Measurements from ENCODE around the gene S100Z. TPM values are rescaled to one million over a fixed set of nuclear protein-coding genes. Genes with fewer than 3 reads are reported as not detected.

S100Z gene
- not detected in 2 replicates for total RNA-seq

DNA sequence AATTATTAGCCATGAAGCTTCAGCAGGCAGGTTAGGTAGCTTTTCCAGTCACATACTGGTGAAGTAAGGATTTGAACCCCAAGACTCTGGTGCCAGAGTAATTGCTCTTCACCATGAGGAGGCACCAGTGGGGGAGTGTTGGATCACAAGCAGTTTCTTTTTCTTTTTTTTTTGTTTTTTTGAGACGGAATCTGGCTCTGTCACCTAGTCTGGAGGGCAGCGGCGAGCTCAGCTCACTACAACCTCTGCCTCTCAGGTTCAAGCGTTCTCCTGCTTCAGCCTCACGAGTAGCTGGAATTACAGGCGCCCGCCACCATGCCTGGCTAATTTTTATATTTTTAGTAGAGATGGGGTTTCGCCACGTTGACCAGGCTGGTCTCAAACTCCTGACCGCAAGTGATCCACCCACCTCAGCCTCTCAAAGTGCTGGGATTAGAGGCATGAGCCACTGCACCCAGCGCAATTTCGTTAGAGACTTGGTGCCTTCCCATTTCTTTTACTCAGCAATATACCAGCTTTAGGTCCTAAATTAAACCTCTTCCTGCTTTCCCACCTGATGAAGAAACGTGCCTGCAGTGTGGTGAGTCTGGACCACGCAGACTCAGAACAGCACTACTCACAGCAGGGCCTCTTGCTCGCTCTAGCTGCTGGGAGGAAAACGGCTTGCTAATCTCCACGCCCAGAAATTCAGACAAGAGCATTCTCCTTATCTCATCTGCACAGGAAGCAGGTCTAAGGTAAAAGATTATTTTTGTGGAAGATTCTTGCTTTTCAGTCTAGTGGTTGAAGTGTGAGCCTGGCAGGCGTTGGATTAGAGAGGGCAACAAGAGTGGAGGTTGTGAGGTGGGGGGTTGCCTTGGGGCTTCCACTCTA lies at the start of gene S100Z:
Gene S100Z, plus strand, starts transcription at position 596 of the 873 bp plus-strand sequence. CDS start 25,346 bp downstream, outside the sequence.
- TF ChIP-seq, protein P1, sequence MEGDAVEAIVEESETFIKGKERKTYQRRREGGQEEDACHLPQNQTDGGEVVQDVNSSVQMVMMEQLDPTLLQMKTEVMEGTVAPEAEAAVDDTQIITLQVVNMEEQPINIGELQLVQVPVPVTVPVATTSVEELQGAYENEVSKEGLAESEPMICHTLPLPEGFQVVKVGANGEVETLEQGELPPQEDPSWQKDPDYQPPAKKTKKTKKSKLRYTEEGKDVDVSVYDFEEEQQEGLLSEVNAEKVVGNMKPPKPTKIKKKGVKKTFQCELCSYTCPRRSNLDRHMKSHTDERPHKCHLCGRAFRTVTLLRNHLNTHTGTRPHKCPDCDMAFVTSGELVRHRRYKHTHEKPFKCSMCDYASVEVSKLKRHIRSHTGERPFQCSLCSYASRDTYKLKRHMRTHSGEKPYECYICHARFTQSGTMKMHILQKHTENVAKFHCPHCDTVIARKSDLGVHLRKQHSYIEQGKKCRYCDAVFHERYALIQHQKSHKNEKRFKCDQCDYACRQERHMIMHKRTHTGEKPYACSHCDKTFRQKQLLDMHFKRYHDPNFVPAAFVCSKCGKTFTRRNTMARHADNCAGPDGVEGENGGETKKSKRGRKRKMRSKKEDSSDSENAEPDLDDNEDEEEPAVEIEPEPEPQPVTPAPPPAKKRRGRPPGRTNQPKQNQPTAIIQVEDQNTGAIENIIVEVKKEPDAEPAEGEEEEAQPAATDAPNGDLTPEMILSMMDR (IDR thresholded peaks at IDR 0.05; ENCODE audit: insufficient read depth, low read length, poor library complexity, severe bottlenecking), result no peak
- DNase-seq (ENCODE audit: low read depth), result no peak
- Histone ChIP-seq H3K36me3 (ENCODE audit: control insufficient read depth, insufficient read depth, low read length) (no peaks in the 10 kb centered on the region), H3K4me3 (ENCODE audit: low read depth, low read length) (no peak within 1 kb of the TSS), H3K27me3 (ENCODE audit: control insufficient read depth, insufficient read depth, low read length) (no peaks in the 10 kb centered on the region)

DNA sequence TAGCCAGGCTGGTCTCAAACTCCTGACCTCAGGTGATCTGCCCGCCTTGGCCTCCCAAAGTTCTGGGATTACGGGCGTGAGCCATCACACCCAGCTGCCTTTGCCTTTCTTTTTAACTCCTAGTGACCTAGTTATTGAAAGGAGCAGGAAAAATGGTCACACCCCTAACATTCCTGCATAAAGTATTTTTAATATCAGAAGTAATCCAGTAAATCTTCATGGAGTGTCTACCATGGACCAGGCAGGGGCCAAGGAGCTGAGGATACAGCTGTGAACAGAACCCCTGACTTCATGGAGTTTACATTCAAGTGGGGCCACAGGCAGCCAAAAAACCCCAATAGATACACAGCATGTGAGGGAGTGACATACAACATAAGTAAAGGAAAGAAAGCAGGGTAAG lies 49.2 kb upstream of the S100Z start:
- TF ChIP-seq, protein P1 (IDR thresholded peaks at IDR 0.05; ENCODE audit: insufficient read depth, low read length, poor library complexity, severe bottlenecking), result no peak
- Histone ChIP-seq H3K4me3 (ENCODE audit: low read depth, low read length) (no peak overlapping the region), H3K27me3 (ENCODE audit: control insufficient read depth, insufficient read depth, low read length) (no peaks in the 10 kb centered on the region), H3K36me3 (ENCODE audit: control insufficient read depth, insufficient read depth, low read length) (no peaks in the 10 kb centered on the region)
- DNase-seq (ENCODE audit: low read depth), result no peak

DNA sequence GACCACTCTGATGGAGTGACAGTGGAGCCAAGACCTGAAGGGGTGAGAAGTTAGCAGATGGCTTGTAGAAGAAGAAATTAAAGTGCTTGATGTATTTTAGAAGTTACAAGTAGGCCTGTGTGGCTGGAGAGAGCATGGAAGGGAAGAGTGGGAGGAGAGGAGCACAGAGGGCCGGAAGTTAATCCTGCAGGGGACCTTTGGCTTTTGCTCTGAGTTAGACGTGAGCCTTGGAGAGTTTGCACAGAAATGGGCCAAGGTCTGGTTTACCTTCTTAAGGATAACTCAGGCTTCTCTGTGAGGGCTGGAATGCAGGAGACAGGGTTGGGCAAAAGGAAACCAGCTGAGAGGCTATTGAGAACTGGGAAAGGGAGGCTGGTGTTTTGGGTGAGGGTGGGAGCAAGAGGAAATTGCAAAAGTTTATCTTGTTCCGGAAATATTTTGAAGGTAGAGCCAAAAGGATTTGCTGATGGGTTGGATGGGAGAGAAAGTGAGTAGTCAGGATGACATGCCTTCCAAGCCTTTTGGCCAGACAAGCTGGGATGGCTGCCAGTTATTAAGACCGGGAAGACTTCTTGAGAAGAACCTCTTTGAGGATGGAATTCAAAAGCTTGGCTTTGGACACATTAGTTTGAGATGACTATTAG lies 48.5 kb upstream of the S100Z start:
- Histone ChIP-seq H3K36me3 (ENCODE audit: control insufficient read depth, insufficient read depth, low read length) (no peaks in the 10 kb centered on the region), H3K4me3 (ENCODE audit: low read depth, low read length) (no peak overlapping the region), H3K27me3 (ENCODE audit: control insufficient read depth, insufficient read depth, low read length) (no peaks in the 10 kb centered on the region)
- TF ChIP-seq, protein P1 (IDR thresholded peaks at IDR 0.05; ENCODE audit: insufficient read depth, low read length, poor library complexity, severe bottlenecking), result no peak
- DNase-seq (ENCODE audit: low read depth), result no peak

DNA sequence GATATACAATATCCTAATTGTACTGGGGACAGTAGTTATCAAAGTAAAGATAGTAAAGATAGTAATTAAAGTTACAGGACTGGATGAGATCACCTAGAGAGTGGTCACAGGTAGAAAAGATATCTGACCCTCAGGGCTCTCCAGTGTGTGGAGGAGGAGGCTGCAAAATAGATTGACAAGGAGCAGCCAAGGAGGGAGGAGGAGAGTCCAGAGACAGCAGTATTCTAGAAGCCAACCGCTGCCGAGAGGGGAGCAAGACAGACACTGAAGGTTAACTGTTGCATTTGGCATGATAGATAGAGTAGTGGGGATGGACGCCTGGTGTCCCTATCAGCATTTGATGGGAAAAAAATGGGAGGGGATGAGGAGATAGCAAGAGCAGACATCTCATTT lies 48.0 kb upstream of the S100Z start:
- Histone ChIP-seq H3K36me3 (ENCODE audit: control insufficient read depth, insufficient read depth, low read length) (no peaks in the 10 kb centered on the region), H3K4me3 (ENCODE audit: low read depth, low read length) (no peak overlapping the region), H3K27me3 (ENCODE audit: control insufficient read depth, insufficient read depth, low read length) (no peaks in the 10 kb centered on the region)
- DNase-seq (ENCODE audit: low read depth), result no peak
- TF ChIP-seq, protein P1 (IDR thresholded peaks at IDR 0.05; ENCODE audit: insufficient read depth, low read length, poor library complexity, severe bottlenecking), result no peak

- DNase-seq (ENCODE audit: low read depth), result no peak
- H3K27me3 ChIP-seq (ENCODE audit: control insufficient read depth, insufficient read depth, low read length), result no peaks in the 10 kb centered on the region
- no peaks in the 10 kb centered on the region for H3K36me3 ChIP-seq (ENCODE audit: control insufficient read depth, insufficient read depth, low read length)
- H3K4me3 ChIP-seq (ENCODE audit: low read depth, low read length), result no peak overlapping the region
- TF ChIP-seq, protein P1 (IDR thresholded peaks at IDR 0.05; ENCODE audit: insufficient read depth, low read length, poor library complexity, severe bottlenecking), result no peak
Measured at GRCh38 chr5:76804266-76804665, 45.5 kb upstream of the S100Z start.

Data from kidney epithelial cell (primary cell).